Heart left ventricle (tissue), 13 donors: ENCODE measurements around the gene LYRM4.

Experiments used
- CTCF ChIP-seq, 12 donors: fragments of 200-600 bp; sonication (generic) in 4 of 12; IDR thresholded peaks; one replicate each; pipeline versions ENCODE4 v1.5.0 to v1.8.0; 2018 to 2022; ENCODE audit warnings: antibody characterized with exemption in 12 of 12, mild to moderate bottlenecking in 5 of 12
- POLR2A ChIP-seq, 2 donors: fragments of 450-650 bp; IDR thresholded peaks; one replicate each; pipeline ENCODE4 v1.6.1; 2017; ENCODE audit warnings: antibody characterized with exemption in 2 of 2, mild to moderate bottlenecking in 2 of 2, moderate library complexity in 2 of 2
- donor health status: ischemic (EF 13 %, LVEDD 7.1; RV severe dilation, severe dysfunction).
- donor health status: DM: no; HTN: yes; CAD: no.
- donor health status: DM: no; HTN: no; CAD: no.
- donor health status: ischemic (EF 25% LVEDD 6.9; RV normal size, moderate dysfunction).
- donor health status: ischemic (EF 25% LVEDD 5.7; RV mildly dilated, moderate dysfunction).
- donor health status: ischemic (EF 35%, LVEDD 5.7; RV mildly dilated, moderate dysfunction).
- donor health status: nonischemic (EF 11% LVEDD 7.7; RV severe dilation, severe dysfunction).
- donor health status: DM: yes; HTN: yes; CAD: no.
- donor health status: PGD.
- donor health status: ischemic (EF 29% LVEDD 5.4; RV normal size, mild dysfunction).
- donor health status: nonischemic (EF 23%, LVEDD 6.1; RV moderate dilation, normal function).

- no peak for TF ChIP-seq CTCF (IDR thresholded peaks at IDR 0.05)
- no peak for TF ChIP-seq POLR2A (IDR thresholded peaks at IDR 0.05)
Observed at GRCh38 chr6:5087389-5087788, 173.4 kb downstream of the LYRM4 start.
